Naive thymus-derived CD4-positive, alpha-beta T cell (primary cell): ENCODE measurements around the gene DDX51. TPM values are rescaled to one million over a fixed set of nuclear protein-coding genes. Genes with fewer than 3 reads are reported as not detected.
"Not testable (repeated sequence)": the region's sequence is repeated elsewhere in the genome, so short reads cannot be mapped to it uniquely, and the experiment has no call there.

Source experiments
- ATAC-seq: fragments of 150-1000 bp; cut with Tn5 transposase; 2 replicates; pipeline ENCODE4 v1.10.0; 2021; ENCODE audit warnings: mild to moderate bottlenecking, moderate library complexity
- CTCF ChIA-PET: fragments of 350-600 bp; sonication (Branson Sonifier 250); formaldehyde crosslinking; loops from one replicate; lab custom pipeline; 2021; ENCODE audit warnings: antibody characterized with exemption; lab: Charles Lee
- POLR2A ChIA-PET: fragments of 350-600 bp; sonication (Branson Sonifier 250); formaldehyde crosslinking; loops from one replicate; lab custom pipeline; 2021; ENCODE audit warnings: antibody characterized with exemption, inconsistent platforms; lab: Charles Lee
- DNase-seq, 9 donors: peaks; one replicate each; pipeline versions ENCODE4 v3.0.0 to v3.0.0-alpha.2; 2020 to 2022; ENCODE audit warnings: mixed read lengths in 1 of 9
- H3K27ac ChIP-seq: one replicate; pipeline ENCODE4 v1.7.0; 2013; ENCODE audit warnings: mild to moderate bottlenecking, low read depth, low read length, moderate library complexity
- H3K27me3 ChIP-seq, 2 donors: one replicate each; pipeline ENCODE4 v1.7.0; 2013; ENCODE audit warnings: low read length in 2 of 2, mild to moderate bottlenecking in 2 of 2, moderate library complexity in 2 of 2; ENCODE audit not compliant: control insufficient read depth in 2 of 2, insufficient read depth in 2 of 2
- H3K36me3 ChIP-seq, 3 experiments: 1 replicate in 2 of 3; 2 replicates in 1 of 3; pipeline ENCODE4 v1.7.0; 2013; ENCODE audit warnings: low read length in 3 of 3, mild to moderate bottlenecking in 3 of 3, moderate library complexity in 1 of 3; ENCODE audit not compliant: insufficient read depth in 3 of 3, control insufficient read depth in 2 of 3
- H3K4me1 ChIP-seq, 2 donors: one replicate each; pipeline ENCODE4 v1.7.0; 2013; ENCODE audit warnings: low read length in 2 of 2, mild to moderate bottlenecking in 2 of 2, moderate library complexity in 1 of 2; ENCODE audit not compliant: control insufficient read depth in 2 of 2, insufficient read depth in 2 of 2
- H3K4me3 ChIP-seq: 2 replicates; pipeline ENCODE4 v1.7.0; 2013; ENCODE audit warnings: mild to moderate bottlenecking, low read length
- H3K9me3 ChIP-seq, 3 experiments: 1 replicate in 2 of 3; 2 replicates in 1 of 3; pipeline ENCODE4 v1.7.0; 2013; ENCODE audit warnings: low read length in 3 of 3; ENCODE audit not compliant: control insufficient read depth in 2 of 3
- H3K27ac Mint-ChIP-seq, 9 donors: one replicate each; pipeline ENCODE4 v1.8.0; 2020 to 2022; ENCODE audit warnings: mixed read lengths in 9 of 9, mild to moderate bottlenecking in 8 of 9, moderate library complexity in 5 of 9, inconsistent platforms in 2 of 9
- H3K27me3 Mint-ChIP-seq, 5 donors: one replicate each; pipeline ENCODE4 v1.8.0; 2021 to 2022; ENCODE audit warnings: mixed read lengths in 5 of 5, mild to moderate bottlenecking in 1 of 5
- H3K36me3 Mint-ChIP-seq, 5 donors: one replicate each; pipeline ENCODE4 v1.8.0; 2020 to 2022; ENCODE audit warnings: mixed read lengths in 5 of 5, mild to moderate bottlenecking in 3 of 5, inconsistent platforms in 1 of 5
- H3K4me1 Mint-ChIP-seq, 7 donors: one replicate each; pipeline ENCODE4 v1.8.0; 2020 to 2022; ENCODE audit warnings: mixed read lengths in 7 of 7, mild to moderate bottlenecking in 3 of 7, inconsistent platforms in 1 of 7
- H3K4me3 Mint-ChIP-seq, 10 donors: one replicate each; pipeline ENCODE4 v1.8.0; 2020 to 2022; ENCODE audit warnings: mild to moderate bottlenecking in 10 of 10, mixed read lengths in 10 of 10, moderate library complexity in 6 of 10, inconsistent platforms in 2 of 10
- H3K9me3 Mint-ChIP-seq, 11 donors: one replicate each; pipeline ENCODE4 v1.8.0; 2020 to 2022; ENCODE audit warnings: mixed read lengths in 11 of 11, mild to moderate bottlenecking in 4 of 11, inconsistent platforms in 1 of 11, moderate library complexity in 1 of 11
- intact Hi-C, 2 donors: fragments of 100-400 bp; cut with micrococcal nuclease; formaldehyde crosslinking; loops; one replicate each; pipeline ENCODE4 v1.15.1; 2023
- polyA plus RNA-seq, 2 donors: library from polyadenylated mRNA; unstranded; fragments of 300-500 nt; fragmentation: Illumina TruSeq; gene quantifications; one replicate each; pipeline ENCODE4 v1.2.3, GENCODE V29; 2021
- total RNA-seq, 6 experiments: library from RNA in 5 of 6; stranded (reverse) in 5 of 6; gene quantifications; 1 replicate in 5 of 6; 2 replicates in 1 of 6; pipeline ENCODE4 v1.2.3 and lab custom pipeline; 2021 to 2026

DDX51 gene
- total and polyA plus RNA-seq, 7 experiments from 2014 or later = 8.8 to 54.8 (median 49.5) TPM

- no peak for ATAC-seq
- peak overlapping the region in 2 of 10 donors; percentile 20 to 39 for H3K4me3 Mint-ChIP-seq
Observed at GRCh38 chr12:132139912-132140311, 4.2 kb downstream of the DDX51 start.

DNA sequence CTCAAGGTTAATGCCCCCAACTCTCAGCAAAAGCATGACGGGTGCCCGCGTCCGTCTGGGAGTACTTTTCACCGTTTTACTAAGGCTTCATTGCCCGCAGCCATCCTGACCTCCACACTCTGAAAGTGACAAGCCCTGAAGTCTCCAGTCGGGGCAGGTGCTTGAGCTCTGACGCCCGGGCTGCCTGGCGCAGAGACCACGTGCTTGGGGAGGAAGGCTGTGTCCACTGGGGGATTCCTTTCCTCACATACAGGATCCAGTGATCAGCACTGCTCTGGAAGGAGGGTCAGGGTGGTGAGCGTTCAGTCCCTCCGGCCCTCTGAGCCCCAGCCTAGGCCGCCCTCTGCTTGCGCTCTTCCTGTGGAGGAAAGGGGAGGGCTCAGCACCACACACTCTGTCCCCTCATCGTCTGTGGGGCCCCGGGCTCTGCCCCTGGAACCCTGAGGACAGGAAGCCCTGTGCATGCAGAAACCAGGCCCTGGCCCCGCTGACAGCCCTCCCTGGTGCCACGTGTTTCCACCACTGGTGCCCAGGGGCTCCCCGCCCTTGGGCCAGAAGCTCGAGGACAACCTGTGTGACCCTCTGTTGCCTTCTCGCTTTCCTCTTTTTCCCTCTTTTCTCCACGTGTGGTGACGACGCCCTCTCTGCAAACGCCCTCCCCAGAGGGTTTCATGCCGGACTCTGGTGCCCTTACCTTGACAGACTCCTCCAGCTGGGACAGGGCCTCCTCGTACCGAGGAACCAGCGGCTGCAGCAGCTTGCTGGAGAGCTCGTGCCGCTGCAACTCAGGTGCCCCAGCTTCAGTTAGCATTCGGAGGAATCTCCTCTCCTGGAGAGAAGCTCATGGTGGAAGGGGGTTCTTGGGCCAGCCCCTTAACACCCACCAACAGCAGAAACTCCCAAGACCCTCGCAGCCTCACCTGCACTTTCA, 4.9 kb downstream of the DDX51 start:
- ATAC-seq = no peak
- Histone ChIP-seq H3K36me3 (peaks cover 0 to 47% (median 21%) of the 10 kb centered on the region in 3 experiments), H3K27me3 (no peaks in the 10 kb centered on the region), H3K4me1 (peaks cover 10 to 11% of the 10 kb centered on the region in 2 donors), H3K4me3 (no peak overlapping the region), H3K9me3 (no peaks in the 10 kb centered on the region), H3K27ac (no peak overlapping the region)
- H3K4me1 Mint-ChIP-seq = peaks cover 0 to 14% (median 8%) of the 10 kb centered on the region in 7 donors
- peaks cover 0 to 3% (median 0%) of the 10 kb centered on the region in 11 donors for H3K9me3 Mint-ChIP-seq
- CTCF ChIA-PET = no interaction called here
- POLR2A ChIA-PET = no interaction called here
- H3K27me3 Mint-ChIP-seq = peaks cover 0 to 1% (median 0%) of the 10 kb centered on the region in 5 donors
- no peak for DNase-seq
- peaks cover 2 to 7% (median 4%) of the 10 kb centered on the region in 5 donors for H3K36me3 Mint-ChIP-seq
- intact Hi-C loops = no loop called here
- peak overlapping the region in 1 of 9 donors; percentile 29 for H3K27ac Mint-ChIP-seq
- peak overlapping the region in 2 of 10 donors; percentile 20 to 39 for H3K4me3 Mint-ChIP-seq

More at GRCh38 chr12:132139912-132140311, 4.2 kb downstream of the DDX51 start:
- peaks cover 0 to 4% (median 0%) of the 10 kb centered on the region in 11 donors for H3K9me3 Mint-ChIP-seq
- Histone ChIP-seq H3K4me3 (no peak overlapping the region), H3K36me3 (peaks cover 0 to 51% (median 21%) of the 10 kb centered on the region in 3 experiments), H3K27ac (no peak overlapping the region), H3K4me1 (peaks cover 11 to 12% of the 10 kb centered on the region in 2 donors), H3K9me3 (no peaks in the 10 kb centered on the region), H3K27me3 (no peaks in the 10 kb centered on the region)
- peaks cover 0 to 2% (median 0%) of the 10 kb centered on the region in 5 donors for H3K27me3 Mint-ChIP-seq
- intact Hi-C loops = loop anchor here in 1 of 2 donors (5.0 kb wide), 2 partner anchors 43 to 73 kb away; no protein-coding TSS in a partner anchor
- ChIA-PET POLR2A (no interaction called here), CTCF (interaction anchor here (0.5 kb wide), 1 partner anchor 257 kb away, joined by 3 read pairs; no protein-coding TSS in a partner anchor)
- peak overlapping the region in 1 of 9 donors; percentile 3 for H3K27ac Mint-ChIP-seq
- peaks cover 4 to 17% (median 12%) of the 10 kb centered on the region in 7 donors for H3K4me1 Mint-ChIP-seq
- H3K36me3 Mint-ChIP-seq = peaks cover 2 to 7% (median 4%) of the 10 kb centered on the region in 5 donors
- no peak for DNase-seq

DNA sequence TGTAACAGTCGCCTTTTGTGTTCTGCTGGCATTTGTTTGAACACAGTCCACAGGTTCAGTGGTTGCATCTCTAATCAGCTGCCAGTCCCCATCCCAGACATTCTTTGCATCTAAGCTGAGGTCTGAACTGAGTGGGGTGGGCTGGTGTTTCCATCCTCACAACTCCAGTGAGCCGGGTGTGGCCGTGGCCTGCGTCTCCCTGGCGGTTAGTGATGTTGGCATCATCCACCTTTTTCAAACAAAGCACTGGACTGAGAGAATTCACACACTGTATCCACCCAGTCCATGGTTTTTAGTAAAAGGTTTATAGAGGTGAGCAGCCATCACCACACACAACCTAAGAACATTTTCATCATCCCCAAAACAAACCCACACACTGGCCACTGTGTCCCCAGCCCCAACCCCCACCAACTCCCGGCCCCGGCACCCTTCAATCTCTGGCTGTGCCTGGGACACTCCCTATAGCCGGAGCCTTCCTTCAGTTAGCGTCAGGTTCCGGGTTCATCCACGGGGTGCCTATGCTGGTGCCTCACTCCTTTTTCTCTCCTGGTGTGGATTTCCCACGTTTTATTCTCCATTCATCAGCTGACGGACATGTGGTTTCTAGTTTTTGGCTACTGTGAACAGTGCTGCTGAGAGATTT, 6.5 kb downstream of the DDX51 start:
- Mint-ChIP-seq H3K4me1 (peaks cover 0 to 7% (median 2%) of the 10 kb centered on the region in 7 donors), H3K9me3 (peaks cover 0 to 2% (median 0%) of the 10 kb centered on the region in 11 donors), H3K4me3 (no peak overlapping the region), H3K27me3 (no peaks in the 10 kb centered on the region), H3K27ac (peak overlapping the region in 2 of 9 donors; percentile 24 to 62), H3K36me3 (peaks cover 0 to 7% (median 4%) of the 10 kb centered on the region in 5 donors)
- POLR2A ChIA-PET = no interaction called here
- Histone ChIP-seq H3K9me3 (no peaks in the 10 kb centered on the region), H3K27ac (no peak overlapping the region), H3K27me3 (no peaks in the 10 kb centered on the region), H3K4me1 (peaks cover 1 to 3% of the 10 kb centered on the region in 2 donors), H3K36me3 (peaks cover 0 to 46% (median 21%) of the 10 kb centered on the region in 3 experiments), H3K4me3 (no peak overlapping the region)
- no peak for DNase-seq
- ATAC-seq = no peak
- CTCF ChIA-PET = no interaction called here
- intact Hi-C loops = no loop called here

- POLR2A ChIA-PET, intact Hi-C loops, H3K4me1 ChIP-seq, H3K27ac ChIP-seq, DNase-seq, H3K4me3 Mint-ChIP-seq, H3K4me3 ChIP-seq, H3K9me3 ChIP-seq, ATAC-seq, H3K4me1 Mint-ChIP-seq, H3K27me3 Mint-ChIP-seq, H3K27me3 ChIP-seq, CTCF ChIA-PET, H3K9me3 Mint-ChIP-seq: not testable (repeated sequence)
- H3K36me3 Mint-ChIP-seq = peaks cover 0 to 13% (median 4%) of the 10 kb centered on the region in 5 donors
- H3K36me3 ChIP-seq = peaks cover 0 to 32% (median 16%) of the 10 kb centered on the region in 3 experiments
- H3K27ac Mint-ChIP-seq = peak overlapping the region in 1 of 9 donors; percentile 58
Observed at GRCh38 chr12:132136226-132136625, 7.9 kb downstream of the DDX51 start.

DNA sequence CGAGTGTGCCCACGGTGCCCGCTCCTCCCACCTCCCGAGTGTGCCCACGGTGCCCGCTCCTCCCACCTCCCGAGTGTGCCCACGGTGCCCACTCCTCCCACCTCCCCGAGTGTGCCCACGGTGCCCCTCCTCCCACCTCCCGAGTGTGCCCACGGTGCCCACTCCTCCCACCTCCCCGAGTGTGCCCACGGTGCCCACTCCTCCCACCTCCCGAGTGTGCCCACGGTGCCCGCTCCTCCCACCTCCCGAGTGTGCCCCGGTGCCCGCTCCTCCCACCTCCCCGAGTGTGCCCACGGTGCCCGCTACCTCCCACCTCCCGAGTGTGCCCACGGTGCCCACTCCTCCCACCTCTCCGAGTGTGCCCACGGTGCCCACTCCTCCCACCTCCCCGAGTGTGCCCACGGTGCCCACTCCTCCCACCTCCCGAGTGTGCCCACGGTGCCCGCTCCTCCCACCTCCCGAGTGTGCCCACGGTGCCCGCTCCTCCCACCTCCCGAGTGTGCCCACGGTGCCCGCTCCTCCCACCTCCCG, 9.4 kb downstream of the DDX51 start:
- ATAC-seq, CTCF ChIA-PET, intact Hi-C loops, H3K27me3 ChIP-seq, POLR2A ChIA-PET, H3K4me3 ChIP-seq, H3K4me1 Mint-ChIP-seq, H3K27me3 Mint-ChIP-seq, H3K9me3 Mint-ChIP-seq, DNase-seq, H3K27ac Mint-ChIP-seq, H3K9me3 ChIP-seq, H3K4me1 ChIP-seq, H3K4me3 Mint-ChIP-seq, H3K27ac ChIP-seq: not testable (repeated sequence)
- H3K36me3 ChIP-seq = peaks cover 0 to 17% (median 4%) of the 10 kb centered on the region in 3 experiments
- H3K36me3 Mint-ChIP-seq = peaks cover 1 to 13% (median 5%) of the 10 kb centered on the region in 5 donors

DNA sequence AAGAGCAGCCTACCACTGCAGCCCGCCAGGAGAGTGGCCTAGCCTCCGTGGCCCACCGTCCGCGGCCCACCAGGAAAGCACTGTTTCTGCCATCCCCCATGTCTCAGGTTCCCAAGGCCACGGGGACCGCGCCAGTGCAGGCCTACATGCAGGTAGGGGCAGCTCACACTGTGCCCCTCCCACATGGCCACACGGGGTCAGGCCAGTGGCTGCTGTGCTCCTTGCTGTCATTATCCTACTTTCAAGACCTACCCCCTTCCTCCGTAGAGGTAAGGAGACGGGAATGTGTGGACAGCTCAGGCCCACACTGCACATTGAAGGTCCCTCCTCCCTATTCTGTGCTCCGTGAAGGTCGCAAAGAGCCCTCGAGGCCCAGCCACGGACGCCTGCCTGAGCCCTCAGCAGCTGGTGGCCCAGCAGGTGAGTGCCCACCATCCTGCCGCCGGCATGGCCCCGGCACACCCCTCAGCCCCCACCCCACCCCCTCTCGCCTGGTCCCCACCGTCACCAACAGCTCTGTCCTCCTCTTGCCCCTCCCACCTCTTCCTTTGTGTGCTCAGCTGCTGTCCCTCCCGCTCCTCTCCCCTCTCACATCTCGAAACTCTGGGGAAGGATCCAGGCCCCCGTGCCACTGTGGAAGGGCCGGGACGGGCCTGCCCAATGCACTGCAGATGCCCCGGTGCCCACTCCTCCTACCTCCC, 10.0 kb downstream of the DDX51 start:
- H3K27me3 ChIP-seq = no peaks in the 10 kb centered on the region
- H3K36me3 Mint-ChIP-seq = peaks cover 4 to 17% (median 5%) of the 10 kb centered on the region in 5 donors
- no peaks in the 10 kb centered on the region for H3K9me3 ChIP-seq
- H3K27ac Mint-ChIP-seq = no peak overlapping the region
- DNase-seq (no peak), ATAC-seq (no peak)
- H3K36me3 ChIP-seq = peaks cover 0 to 11% (median 0%) of the 10 kb centered on the region in 3 experiments
- no peak overlapping the region for H3K4me3 ChIP-seq
- intact Hi-C loops = no loop called here
- no peaks in the 10 kb centered on the region for H3K27me3 Mint-ChIP-seq
- ChIA-PET CTCF (no interaction called here), POLR2A (no interaction called here)
- no peak overlapping the region for H3K27ac ChIP-seq
- peaks cover 0 to 6% (median 2%) of the 10 kb centered on the region in 11 donors for H3K9me3 Mint-ChIP-seq
- no peaks in the 10 kb centered on the region for H3K4me1 ChIP-seq
- no peak overlapping the region for H3K4me3 Mint-ChIP-seq
- H3K4me1 Mint-ChIP-seq = peaks cover 0 to 3% (median 0%) of the 10 kb centered on the region in 7 donors
